Activated naive CD4-positive, alpha-beta T cell treated with anti-CD3 and anti-CD28 coated beads for 36 hours (primary cell): ENCODE measurements around the gene RARG. TPM values are rescaled to one million over a fixed set of nuclear protein-coding genes. Genes with fewer than 3 reads are reported as not detected.
"Not testable (repeated sequence)": the region's sequence is repeated elsewhere in the genome, so short reads cannot be mapped to it uniquely, and the experiment has no call there.

ENCODE experiments used
- CTCF ChIA-PET: fragments of 350-600 bp; sonication (Branson Sonifier 250); formaldehyde crosslinking; loops from one replicate; lab custom pipeline; 2021; ENCODE audit warnings: antibody characterized with exemption; lab: Charles Lee
- DNase-seq: peaks from one replicate; pipeline ENCODE4 v3.0.0-alpha.2; 2020
- H3K27ac Mint-ChIP-seq: one replicate; pipeline ENCODE4 v1.8.0; 2021; ENCODE audit warnings: mild to moderate bottlenecking, mixed read lengths
- H3K27me3 Mint-ChIP-seq: one replicate; pipeline ENCODE4 v1.8.0; 2021; ENCODE audit warnings: low read depth, mixed read lengths
- H3K36me3 Mint-ChIP-seq: one replicate; pipeline ENCODE4 v1.8.0; 2021; ENCODE audit warnings: low read depth, mixed read lengths
- H3K4me1 Mint-ChIP-seq: one replicate; pipeline ENCODE4 v1.8.0; 2021; ENCODE audit warnings: low read depth, mixed read lengths
- H3K4me3 Mint-ChIP-seq: one replicate; pipeline ENCODE4 v1.8.0; 2021; ENCODE audit warnings: mild to moderate bottlenecking, moderate library complexity, mixed read lengths
- H3K9me3 Mint-ChIP-seq: one replicate; pipeline ENCODE4 v1.8.0; 2021; ENCODE audit warnings: mixed read lengths
- intact Hi-C: fragments of 100-400 bp; cut with micrococcal nuclease; formaldehyde crosslinking; loops from one replicate; pipeline ENCODE4 v1.15.1; 2023
- total RNA-seq, 2 experiments: library from RNA; stranded (reverse); gene quantifications; one replicate each; pipeline ENCODE4 v1.2.3, GENCODE V29; 2021

RARG gene
- total RNA-seq, 2 experiments from 2014 or later = 4.0 to 4.6 TPM

GRCh38 chr12:53202316-53202715 lies 29.7 kb downstream of the RARG start:
- not testable (repeated sequence) for H3K4me3 Mint-ChIP-seq, H3K27me3 Mint-ChIP-seq, H3K9me3 Mint-ChIP-seq, DNase-seq, H3K27ac Mint-ChIP-seq
- H3K4me1 Mint-ChIP-seq = peaks cover 84% of the 10 kb centered on the region
- H3K36me3 Mint-ChIP-seq = peaks cover 15% of the 10 kb centered on the region
- intact Hi-C loops = loop anchor here (10.0 kb wide), 1 partner anchor 212 kb away; no protein-coding TSS in a partner anchor
- CTCF ChIA-PET = interaction anchor here (0.6 to 4.3 kb wide), 7 partner anchors 11 to 143 kb away, joined by 3 to 30 read pairs (median 3); no protein-coding TSS in a partner anchor

- no peaks in the 10 kb centered on the region for H3K27me3 Mint-ChIP-seq
- H3K9me3 Mint-ChIP-seq = no peaks in the 10 kb centered on the region
- peaks cover 17% of the 10 kb centered on the region for H3K36me3 Mint-ChIP-seq
- CTCF ChIA-PET = interaction anchor here (0.6 to 4.3 kb wide), 7 partner anchors 11 to 143 kb away, joined by 3 to 30 read pairs (median 4); no protein-coding TSS in a partner anchor
- no peak for DNase-seq
- H3K4me1 Mint-ChIP-seq = peaks cover 84% of the 10 kb centered on the region
- peak overlapping the region; percentile 62 for H3K27ac Mint-ChIP-seq
- intact Hi-C loops = loop anchor here (10.0 kb wide), 1 partner anchor 213 kb away; no protein-coding TSS in a partner anchor
- H3K4me3 Mint-ChIP-seq = no peak overlapping the region
Observed at GRCh38 chr12:53201639-53202038, 30.4 kb downstream of the RARG start.

GRCh38 chr12:53201177-53201541 lies 30.9 kb downstream of the RARG start:
- no peak for DNase-seq
- CTCF ChIA-PET = interaction anchor here (0.6 to 6.8 kb wide), 9 partner anchors 10 to 136 kb away, joined by 3 to 65 read pairs (median 4); no protein-coding TSS in a partner anchor
- H3K36me3 Mint-ChIP-seq = peaks cover 18% of the 10 kb centered on the region
- H3K27me3 Mint-ChIP-seq = no peaks in the 10 kb centered on the region
- H3K4me1 Mint-ChIP-seq = peaks cover 79% of the 10 kb centered on the region
- intact Hi-C loops = loop anchor here (10.0 kb wide), 1 partner anchor 214 kb away; no protein-coding TSS in a partner anchor
- peak overlapping the region; percentile 90 for H3K27ac Mint-ChIP-seq
- no peaks in the 10 kb centered on the region for H3K9me3 Mint-ChIP-seq
- peak overlapping the region; percentile 45 for H3K4me3 Mint-ChIP-seq

GRCh38 chr12:53200458-53201176 lies 31.4 kb downstream of the RARG start:
- peak; percentile 71 for DNase-seq
- Mint-ChIP-seq H3K9me3 (no peaks in the 10 kb centered on the region), H3K4me3 (peak overlapping the region; percentile 45), H3K27me3 (no peaks in the 10 kb centered on the region), H3K4me1 (peaks cover 74% of the 10 kb centered on the region), H3K27ac (peak overlapping the region; percentile 90), H3K36me3 (peaks cover 18% of the 10 kb centered on the region)
- CTCF ChIA-PET = interaction anchor here (0.6 to 6.8 kb wide), 8 partner anchors 10 to 485 kb away, joined by 3 to 65 read pairs (median 3); no protein-coding TSS in a partner anchor
- intact Hi-C loops = loop anchor here (1.0 to 10.0 kb wide), 2 partner anchors 20 to 214 kb away; partner anchors contain the start of genes CSAD and ZNF740

- Mint-ChIP-seq H3K4me3 (no peak overlapping the region), H3K9me3 (no peaks in the 10 kb centered on the region), H3K4me1 (peaks cover 69% of the 10 kb centered on the region), H3K36me3 (peaks cover 18% of the 10 kb centered on the region), H3K27ac (peak overlapping the region; percentile 90), H3K27me3 (no peaks in the 10 kb centered on the region)
- CTCF ChIA-PET = interaction anchor here (0.6 to 6.8 kb wide), 9 partner anchors 10 to 485 kb away, joined by 3 to 65 read pairs (median 7); no protein-coding TSS in a partner anchor
- intact Hi-C loops = loop anchor here (1.0 to 10.0 kb wide), 2 partner anchors 20 to 215 kb away; partner anchors contain the start of genes CSAD and ZNF740
- DNase-seq = no peak
Observed at GRCh38 chr12:53200107-53200457, 31.9 kb downstream of the RARG start.

- no peaks in the 10 kb centered on the region for H3K27me3 Mint-ChIP-seq
- peaks cover 18% of the 10 kb centered on the region for H3K36me3 Mint-ChIP-seq
- no peak overlapping the region for H3K4me3 Mint-ChIP-seq
- DNase-seq = no peak
- intact Hi-C loops = loop anchor here (1.0 to 10.0 kb wide), 3 partner anchors 19 to 215 kb away; partner anchors contain the start of genes CSAD and ZNF740
- no peak overlapping the region for H3K27ac Mint-ChIP-seq
- CTCF ChIA-PET = interaction anchor here (0.6 to 6.8 kb wide), 7 partner anchors 9 to 135 kb away, joined by 3 to 65 read pairs (median 13); partner anchors contain the start of genes CSAD and ZNF740
- no peaks in the 10 kb centered on the region for H3K9me3 Mint-ChIP-seq
- peaks cover 65% of the 10 kb centered on the region for H3K4me1 Mint-ChIP-seq
Observed at GRCh38 chr12:53199700-53200099, 32.3 kb downstream of the RARG start.

GRCh38 chr12:53198486-53199110 lies 33.4 kb downstream of the RARG start:
- H3K36me3 Mint-ChIP-seq = peaks cover 20% of the 10 kb centered on the region
- peak overlapping the region; percentile 62 for H3K4me3 Mint-ChIP-seq
- H3K27me3 Mint-ChIP-seq = no peaks in the 10 kb centered on the region
- no peak for DNase-seq
- H3K9me3 Mint-ChIP-seq = no peaks in the 10 kb centered on the region
- intact Hi-C loops = loop anchor here (1.0 to 5.0 kb wide), 3 partner anchors 15 to 131 kb away; no protein-coding TSS in a partner anchor
- peaks cover 56% of the 10 kb centered on the region for H3K4me1 Mint-ChIP-seq
- H3K27ac Mint-ChIP-seq = peak overlapping the region; percentile 90
- CTCF ChIA-PET = interaction anchor here (0.7 to 6.8 kb wide), 16 partner anchors 8 to 134 kb away, joined by 3 to 65 read pairs (median 4); partner anchors contain the start of genes AAAS, CSAD and ZNF740

GRCh38 chr12:53197011-53197640 lies 34.9 kb downstream of the RARG start:
- CTCF ChIA-PET = interaction anchor here (0.8 to 6.8 kb wide), 18 partner anchors 8 to 148 kb away, joined by 3 to 65 read pairs (median 5); partner anchors contain the start of genes CSAD, ITGB7, SPRYD3 and ZNF740
- H3K27ac Mint-ChIP-seq = no peak overlapping the region

GRCh38 chr12:53196486-53196885 lies 35.5 kb downstream of the RARG start:
- Mint-ChIP-seq H3K9me3 (no peaks in the 10 kb centered on the region), H3K27ac (no peak overlapping the region), H3K4me1 (peaks cover 41% of the 10 kb centered on the region), H3K4me3 (no peak overlapping the region), H3K27me3 (no peaks in the 10 kb centered on the region), H3K36me3 (peaks cover 21% of the 10 kb centered on the region)
- intact Hi-C loops = loop anchor here (5.0 kb wide), 1 partner anchor 129 kb away; no protein-coding TSS in a partner anchor
- no peak for DNase-seq
- CTCF ChIA-PET = interaction anchor here (1.4 to 6.8 kb wide), 8 partner anchors 10 to 149 kb away, joined by 5 to 65 read pairs (median 18); partner anchors contain the start of genes CSAD and ZNF740

More at GRCh38 chr12:53197011-53197640, 34.9 kb downstream of the RARG start:
- Mint-ChIP-seq H3K27me3 (no peaks in the 10 kb centered on the region), H3K4me3 (no peak overlapping the region), H3K9me3 (no peaks in the 10 kb centered on the region), H3K4me1 (peaks cover 46% of the 10 kb centered on the region), H3K36me3 (peaks cover 21% of the 10 kb centered on the region)
- intact Hi-C loops = loop anchor here (5.0 kb wide), 1 partner anchor 130 kb away; no protein-coding TSS in a partner anchor
- DNase-seq = no peak

- Mint-ChIP-seq H3K4me3 (no peak overlapping the region), H3K4me1 (peaks cover 34% of the 10 kb centered on the region), H3K36me3 (peaks cover 16% of the 10 kb centered on the region), H3K27ac (no peak overlapping the region), H3K9me3 (no peaks in the 10 kb centered on the region), H3K27me3 (no peaks in the 10 kb centered on the region)
- intact Hi-C loops = loop anchor here (5.0 kb wide), 1 partner anchor 128 kb away; no protein-coding TSS in a partner anchor
- CTCF ChIA-PET = interaction anchor here (0.6 to 6.8 kb wide), 5 partner anchors 10 to 97 kb away, joined by 3 to 65 read pairs (median 7); no protein-coding TSS in a partner anchor
- no peak for DNase-seq
Observed at GRCh38 chr12:53195516-53196420, 36.2 kb downstream of the RARG start.
